ENCODE results near the gene KLHL29.

- no peak for TF ChIP-seq CTCF (conservative IDR thresholded peaks at IDR 0.05; ENCODE audit: low read depth, low read length)
- no peak for TF ChIP-seq EZH2 (IDR thresholded peaks at IDR 0.05; ENCODE audit: borderline replicate concordance, low read depth, low read length, poor library complexity, severe bottlenecking)
Observed at GRCh38 chr2:23660237-23660636, 275.3 kb downstream of the KLHL29 start.
